ENCODE measurements around the gene CSNK2A3.

- no peak for TF ChIP-seq CTCF (IDR thresholded peaks at IDR 0.05 in 2 of 3, conservative IDR thresholded peaks at IDR 0.05 in 1 of 3; ENCODE audit: insufficient read depth in 2 of 3, low read depth in 1 of 3, low read length in 3 of 3)
- no peak for TF ChIP-seq HIVEP1 (CRISPR knock-in tag; IDR thresholded peaks at IDR 0.05)
- no peak for TF ChIP-seq SRF (CRISPR knock-in tag; IDR thresholded peaks at IDR 0.05)
- TF ChIP-seq STAG1 (CRISPR knock-in tag; IDR thresholded peaks at IDR 0.05; ENCODE audit: borderline replicate concordance), result no peak
- TF ChIP-seq ELK3 (CRISPR knock-in tag; IDR thresholded peaks at IDR 0.05), result no peak
- TF ChIP-seq FOXP1 (CRISPR knock-in tag; IDR thresholded peaks at IDR 0.05), result no peak
- no peak for TF ChIP-seq CBFA2T3 (IDR thresholded peaks at IDR 0.05)
- TF ChIP-seq TCFL5 (CRISPR knock-in tag; conservative IDR thresholded peaks at IDR 0.05), result no peak
- TF ChIP-seq RB1 (IDR thresholded peaks at IDR 0.05; ENCODE audit: low read depth), result no peak
- no peak for TF ChIP-seq CBX2 (IDR thresholded peaks at IDR 0.05; ENCODE audit: insufficient read depth, low read length, poor library complexity, severe bottlenecking)
- TF ChIP-seq POLR2AphosphoS5 (IDR thresholded peaks at IDR 0.05; ENCODE audit: control insufficient read depth, insufficient read depth, low read depth, low read length), result no peak
- TF ChIP-seq REST (IDR thresholded peaks at IDR 0.05; ENCODE audit: borderline replicate concordance), result no peak
- no peak for TF ChIP-seq REST (CRISPR knock-in tag; IDR thresholded peaks at IDR 0.05; ENCODE audit: low read depth)
- no peak for TF ChIP-seq CEBPB (tag; IDR thresholded peaks at IDR 0.05)
- no peak for TF ChIP-seq ZZZ3 (IDR thresholded peaks at IDR 0.05)
These were observed 37.2 kb upstream of the CSNK2A3 start for GRCh38 chr11:11390068-11390771.

All from K562 (cell line).